Lower leg skin (tissue), 3 donors: ENCODE measurements around the gene SDCBP2.

Source experiments
- POLR2A ChIP-seq, 2 donors: fragments of 450-650 bp; IDR thresholded peaks; one replicate each; pipeline ENCODE4 v1.6.1; 2016 to 2017; ENCODE audit warnings: antibody characterized with exemption in 2 of 2, mild to moderate bottlenecking in 1 of 2, moderate library complexity in 1 of 2
- TF ChIP-seq, protein P1 (sequence below), 3 donors: fragments of 450-650 bp; IDR thresholded peaks; one replicate each; pipeline ENCODE4 v1.5.1; 2016; ENCODE audit warnings: antibody characterized with exemption in 3 of 3, mild to moderate bottlenecking in 3 of 3, moderate library complexity in 2 of 3

DNA sequence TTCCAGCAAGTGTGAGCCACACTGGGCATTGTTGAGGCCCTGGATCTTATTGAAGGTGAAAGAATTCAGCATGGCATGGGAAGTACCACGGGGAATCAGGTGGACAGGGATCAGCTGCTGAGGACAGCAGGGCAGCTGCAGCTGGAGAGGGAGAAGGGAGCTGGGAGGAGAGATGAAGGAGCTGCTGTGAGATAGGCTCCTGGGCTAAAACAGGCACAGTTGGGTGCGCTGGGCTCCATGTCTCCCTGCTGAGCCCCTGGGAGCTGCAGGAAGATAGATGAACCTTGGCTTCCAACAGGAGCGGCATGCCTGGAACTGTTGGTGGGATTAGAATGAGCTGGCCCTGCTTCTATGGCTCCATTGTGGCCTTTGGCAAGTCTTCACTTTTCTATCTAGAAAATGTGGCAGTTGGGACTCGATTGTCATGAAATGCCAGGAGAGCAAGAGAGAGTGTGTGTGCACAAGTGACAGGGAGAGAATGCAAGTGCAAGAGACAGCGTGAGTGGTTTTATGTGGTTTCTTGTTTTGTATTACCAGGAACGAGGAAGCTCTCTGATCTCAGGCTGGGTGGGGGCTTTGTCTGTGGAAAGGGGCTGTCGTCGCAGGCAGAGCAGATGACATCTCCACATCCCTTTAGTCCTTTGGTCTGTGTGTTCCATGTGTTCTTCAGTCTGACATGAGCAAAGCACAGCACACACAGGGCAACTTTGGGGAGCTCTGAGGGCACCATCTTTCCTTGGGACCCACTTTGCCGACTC lies 42.5 kb downstream of the SDCBP2 start:
- TF ChIP-seq, protein P1, sequence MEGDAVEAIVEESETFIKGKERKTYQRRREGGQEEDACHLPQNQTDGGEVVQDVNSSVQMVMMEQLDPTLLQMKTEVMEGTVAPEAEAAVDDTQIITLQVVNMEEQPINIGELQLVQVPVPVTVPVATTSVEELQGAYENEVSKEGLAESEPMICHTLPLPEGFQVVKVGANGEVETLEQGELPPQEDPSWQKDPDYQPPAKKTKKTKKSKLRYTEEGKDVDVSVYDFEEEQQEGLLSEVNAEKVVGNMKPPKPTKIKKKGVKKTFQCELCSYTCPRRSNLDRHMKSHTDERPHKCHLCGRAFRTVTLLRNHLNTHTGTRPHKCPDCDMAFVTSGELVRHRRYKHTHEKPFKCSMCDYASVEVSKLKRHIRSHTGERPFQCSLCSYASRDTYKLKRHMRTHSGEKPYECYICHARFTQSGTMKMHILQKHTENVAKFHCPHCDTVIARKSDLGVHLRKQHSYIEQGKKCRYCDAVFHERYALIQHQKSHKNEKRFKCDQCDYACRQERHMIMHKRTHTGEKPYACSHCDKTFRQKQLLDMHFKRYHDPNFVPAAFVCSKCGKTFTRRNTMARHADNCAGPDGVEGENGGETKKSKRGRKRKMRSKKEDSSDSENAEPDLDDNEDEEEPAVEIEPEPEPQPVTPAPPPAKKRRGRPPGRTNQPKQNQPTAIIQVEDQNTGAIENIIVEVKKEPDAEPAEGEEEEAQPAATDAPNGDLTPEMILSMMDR (IDR thresholded peaks at IDR 0.05), result no peak
- no peak for TF ChIP-seq POLR2A (IDR thresholded peaks at IDR 0.05)
